H1 (cell line): Measurements from ENCODE around the gene TYW5. TPM values are rescaled to one million over a fixed set of nuclear protein-coding genes. Genes with fewer than 3 reads are reported as not detected.
A peak's percentile ranks its signal among the peaks of the same experiment; 100 is the strongest.

Experiments
- CBX8 ChIP-seq: fragments of 300-800, 300-1000 bp; sonication (generic); IDR thresholded peaks from 2 replicates; pipeline ENCODE4 v1.7.1; 2016; ENCODE audit warnings: low read depth, low read length, borderline replicate concordance
- CHD2 ChIP-seq: IDR thresholded peaks from 2 replicates; pipeline ENCODE4 v1.6.1; 2012; ENCODE audit warnings: low read length, improper control_type of control experiment
- EGR1 ChIP-seq: IDR thresholded peaks from 2 replicates; pipeline ENCODE4 v1.6.1; 2011; ENCODE audit warnings: low read depth, low read length, borderline replicate concordance
- EP300 ChIP-seq, 2 experiments: IDR thresholded peaks; 1 replicate in 1 of 2; 2 replicates in 1 of 2; pipeline ENCODE4 v1.6.1; 2011 to 2012; ENCODE audit warnings: low read depth in 2 of 2, low read length in 2 of 2, mild to moderate bottlenecking in 2 of 2, borderline replicate concordance in 1 of 2, inconsistent platforms in 1 of 2, moderate library complexity in 1 of 2
- FOSL1 ChIP-seq: IDR thresholded peaks from 2 replicates; pipeline ENCODE4 v1.6.1; 2011; ENCODE audit warnings: mild to moderate bottlenecking, low read depth, low read length, moderate library complexity; ENCODE audit not compliant: insufficient read depth
- GTF2F1 ChIP-seq: IDR thresholded peaks from 2 replicates; pipeline ENCODE4 v1.6.1; 2012; ENCODE audit warnings: low read depth, low read length, improper control_type of control experiment, borderline replicate concordance
- MAFK ChIP-seq: IDR thresholded peaks from 2 replicates; pipeline ENCODE4 v1.6.1; 2012; ENCODE audit warnings: low read depth, mild to moderate bottlenecking, improper control_type of control experiment, low read length
- RBBP5 ChIP-seq: IDR thresholded peaks from 2 replicates; pipeline ENCODE4 v1.7.1; 2012; ENCODE audit warnings: low read depth, mild to moderate bottlenecking, inconsistent platforms, low read length, moderate library complexity, borderline replicate concordance
- RFX5 ChIP-seq: IDR thresholded peaks from 2 replicates; pipeline ENCODE4 v1.6.1; 2011; ENCODE audit warnings: low read depth, low read length, improper control_type of control experiment, borderline replicate concordance
- SIN3A ChIP-seq, 2 experiments: IDR thresholded peaks in 1 of 2; conservative IDR thresholded peaks in 1 of 2; 2 replicates each; pipeline ENCODE4 v1.6.1; 2011 to 2012; ENCODE audit warnings: low read length in 2 of 2, improper control_type of control experiment in 1 of 2, low read depth in 1 of 2, mild to moderate bottlenecking in 1 of 2
- SIRT6 ChIP-seq: IDR thresholded peaks from one replicate; pipeline ENCODE4 v1.7.1; 2012; ENCODE audit warnings: low read length, inconsistent platforms
- TEAD4 ChIP-seq: IDR thresholded peaks from 2 replicates; pipeline ENCODE4 v1.6.1; 2012; ENCODE audit warnings: low read depth, low read length, inconsistent platforms, mixed read lengths
- YY1 ChIP-seq: IDR thresholded peaks from 2 replicates; pipeline ENCODE4 v1.6.1; 2011; ENCODE audit warnings: low read depth, mild to moderate bottlenecking, low read length
- polyA plus RNA-seq, 7 experiments: library from polyadenylated mRNA; depleted of rRNA in 3 of 7; stranded (reverse) in 5 of 7; unstranded in 2 of 7; fragments of >200 nt in 5 of 7; fragments of 200-250 nt in 2 of 7; gene quantifications; 1 replicate in 5 of 7; 2 replicates in 1 of 7; 4 replicates in 1 of 7; pipeline versions ENCODE4 v1.2.1 to v1.2.3, GENCODE V29; 2011 to 2013; ENCODE audit warnings: missing spikeins in 2 of 7, mixed read lengths in 2 of 7
- total RNA-seq: library from RNA; stranded (reverse); fragmentation: NEBNext Ultra II Directional; extraction: Animal tissue kit (Norgen Biotek cat#: 25700); gene quantifications from 2 replicates; pipeline ENCODE4 v1.2.1, GENCODE V29; 2021

Gene TYW5
- total and polyA plus RNA-seq, 2 of the 8 experiments (the other 6 are each of a cell fraction or from before 2014, with no cell fraction given): 5.4 to 11.3 TPM

- TF ChIP-seq RBBP5 (peak; percentile 93; the same call in 1 of the 2 replicates), YY1 (peak; percentile 96), SIN3A (conservative IDR thresholded peaks at IDR 0.05 in 1 of 2, IDR thresholded peaks at IDR 0.05 in 1 of 2; ENCODE audit: low read depth in 1 of 2, low read length in 2 of 2) (peak; percentile 26 to 75; a peak in 2 of 4 replicates), FOSL1 (0 out of 2 replicates have a peak, but pooled peaks have one; percentile 26), CBX8 (no peak), MAFK (no peak), EP300 (IDR thresholded peaks at IDR 0.05; ENCODE audit: borderline replicate concordance in 1 of 2, low read depth in 2 of 2, low read length in 2 of 2) (peak in 1 of 2 experiments; percentile 25; a peak in 1 of 3 replicates), EGR1 (no peak), GTF2F1 (peak; percentile 40; the same call in 1 of the 2 replicates), TEAD4 (no peak), CHD2 (0 out of 2 replicates have a peak, but pooled peaks have one; percentile 44), RFX5 (no peak), SIRT6 (no peak)
- TF ChIP-seq, all 59 proteins: peak for 27
Measured at GRCh38 chr2:199955339-199956061, at the start of gene TYW5, which contains the start of gene MAIP1 (continued).
